Measurements from ENCODE around the gene PITX1.

- no peak for TF ChIP-seq GATA2 (IDR thresholded peaks at IDR 0.05; ENCODE audit: low read depth, low read length)
- TF ChIP-seq GATA3 (IDR thresholded peaks at IDR 0.05; ENCODE audit: low read depth, low read length) = no peak
Observed at GRCh38 chr5:135019314-135019713, 14.7 kb downstream of the PITX1 start.

Measured in SH-SY5Y (cell line).